Spleen (tissue), 11 donors: Measurements from ENCODE around the gene HMGA1. TPM values are rescaled to one million over a fixed set of nuclear protein-coding genes. Genes with fewer than 3 reads are reported as not detected.

ENCODE experiments used
- DNase-seq: peaks from one replicate; pipeline ENCODE4 v3.0.0-alpha.2; 2020
- H3K27ac ChIP-seq, 8 donors: fragments of 200-600 bp; sonication (generic) in 7 of 8; 1 replicate in 4 of 8; 2 replicates in 4 of 8; pipeline versions ENCODE4 v1.5.0 to v1.8.0; 2016 to 2021; ENCODE audit warnings: inconsistent platforms in 4 of 8, mild to moderate bottlenecking in 4 of 8, moderate library complexity in 1 of 8
- H3K27me3 ChIP-seq, 7 donors: fragments of 200-600 bp; sonication (generic) in 6 of 7; replicated peaks in 1 of 7; 1 replicate in 4 of 7; 2 replicates in 3 of 7; pipeline versions ENCODE4 v1.5.0 to v1.8.0; 2016 to 2021; ENCODE audit warnings: inconsistent platforms in 3 of 7, mild to moderate bottlenecking in 1 of 7
- H3K36me3 ChIP-seq, 6 donors: fragments of 200-600 bp; sonication (generic) in 5 of 6; 1 replicate in 4 of 6; 2 replicates in 2 of 6; pipeline versions ENCODE4 v1.5.0 to v1.8.0; 2016 to 2021; ENCODE audit warnings: inconsistent platforms in 2 of 6
- H3K4me1 ChIP-seq, 6 donors: fragments of 200-600 bp; sonication (generic) in 5 of 6; 1 replicate in 3 of 6; 2 replicates in 3 of 6; pipeline versions ENCODE4 v1.5.0 to v1.8.0; 2016 to 2021; ENCODE audit warnings: inconsistent platforms in 3 of 6
- H3K4me3 ChIP-seq, 8 donors: fragments of 200-600 bp; sonication (generic) in 7 of 8; 1 replicate in 4 of 8; 2 replicates in 4 of 8; pipeline versions ENCODE4 v1.5.0 to v1.8.0; 2016 to 2021; ENCODE audit warnings: inconsistent platforms in 4 of 8, mild to moderate bottlenecking in 4 of 8, moderate library complexity in 2 of 8
- H3K9me3 ChIP-seq, 8 donors: fragments of 200-600 bp; sonication (generic) in 7 of 8; 1 replicate in 4 of 8; 2 replicates in 4 of 8; pipeline versions ENCODE4 v1.5.0 to v1.8.0; 2016 to 2021; ENCODE audit warnings: inconsistent platforms in 4 of 8
- POLR2A ChIP-seq, 3 donors: fragments of 450-650 bp; IDR thresholded peaks; one replicate each; pipeline ENCODE4 v1.5.1; 2017; ENCODE audit warnings: antibody characterized with exemption in 3 of 3, mild to moderate bottlenecking in 1 of 3
- POLR2AphosphoS5 ChIP-seq, 3 donors: sonication (generic); formaldehyde crosslinking; IDR thresholded peaks; one replicate each; pipeline ENCODE4 v1.5.1; 2017; ENCODE audit warnings: antibody characterized with exemption in 3 of 3
- WGBS, 5 donors: extraction: QIAGEN DNeasy Blood & Tissue Kit in 3 of 5; methylation state at CpG; one replicate each; pipeline versions ENCODE4 v1.1.5 to v1.1.7; 2013 to 2018; 5-methylcytosine and 5-hydroxymethylcytosine counted together
- intact Hi-C: fragments of 100-400 bp; cut with DNase I; formaldehyde crosslinking; loops from one replicate; pipeline ENCODE4 v1.15.0; 2023; ENCODE audit warnings: low total_unique reads
- polyA plus RNA-seq, 3 donors: library from polyadenylated mRNA; stranded (reverse); fragments of 200-250 nt; gene quantifications; one replicate each; pipeline ENCODE4 v1.2.1, GENCODE V29; 2013
- total RNA-seq, 7 donors: library from RNA; depleted of rRNA in 3 of 7; stranded (reverse); fragments of >200 nt in 3 of 7; fragmentation: NEBNext Ultra II Directional in 4 of 7; extraction: Animal tissue kit (Norgen Biotek cat#: 25700) in 4 of 7; gene quantifications; one replicate each; pipeline versions ENCODE4 v1.1.0 to v1.2.1, GENCODE V29; 2016 to 2021
- TF ChIP-seq, protein P1 (sequence below), 11 experiments: fragments of 200-600 bp in 7 of 11; fragments of 450-650 bp in 4 of 11; sonication (generic) in 4 of 11; IDR thresholded peaks in 8 of 11; conservative IDR thresholded peaks in 3 of 11; 1 replicate in 7 of 11; 2 replicates in 4 of 11; pipeline versions ENCODE4 v1.4.0 to v1.8.0; 2016 to 2021; ENCODE audit warnings: antibody characterized with exemption in 11 of 11, inconsistent platforms in 4 of 11, mild to moderate bottlenecking in 1 of 11
- donor health status: healthy with polysubstance abuse.
- donor health status: DM: no; HTN: no; CAD: no; lungs with moderate emphysema.
- donor health status: DM: no; HTN: no; CAD: no.
- donor health status: Bipolar disorder and iron deficiency.
- donor health status: healthy.
- donor health status: DM: no; HTN: no; CAD: no.
- donor health status: DM: yes; HTN: yes; CAD: no.

HMGA1 gene
- total and polyA plus RNA-seq, 10 donors: 49.9 to 129 (median 79.6) TPM

DNA sequence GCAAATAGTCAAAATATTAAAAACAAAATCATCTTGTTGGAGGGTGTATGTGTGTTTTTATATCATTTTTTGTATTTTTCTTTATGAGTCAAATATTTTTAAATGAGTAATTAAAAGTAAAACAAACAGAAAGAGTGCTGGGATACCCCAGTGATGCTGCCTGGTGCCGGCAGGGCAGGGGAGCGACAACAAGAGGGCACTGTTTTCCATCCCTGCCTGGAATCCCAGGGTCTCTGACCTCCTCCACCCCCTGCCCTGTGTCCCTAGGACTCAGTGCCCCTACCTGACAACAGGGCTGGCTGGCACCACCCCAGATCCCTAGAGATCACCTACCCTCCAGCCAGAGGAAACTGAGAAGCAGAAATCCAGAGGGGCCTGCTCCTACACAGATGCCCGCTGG, 41.9 kb upstream of the HMGA1 start:
- 82 to 94% (median 89%) methylated on average over 3 of the region's 3 CpGs for WGBS, 5 donors
- H3K27ac ChIP-seq: no peak overlapping the region
- no peak overlapping the region for H3K4me3 ChIP-seq
- no peaks in the 10 kb centered on the region for H3K9me3 ChIP-seq
- peaks cover 0 to 6% (median 0%) of the 10 kb centered on the region in 7 donors for H3K27me3 ChIP-seq
- H3K36me3 ChIP-seq: no peaks in the 10 kb centered on the region
- DNase-seq: no peak
- intact Hi-C loops: loop anchor here (10.0 kb wide), 2 partner anchors 220 to 420 kb away; no protein-coding TSS in a partner anchor
- H3K4me1 ChIP-seq: peaks cover 7 to 24% (median 11%) of the 10 kb centered on the region in 6 donors
- TF ChIP-seq POLR2AphosphoS5 (IDR thresholded peaks at IDR 0.05) (no peak), POLR2A (IDR thresholded peaks at IDR 0.05) (no peak)
- TF ChIP-seq, protein P1, sequence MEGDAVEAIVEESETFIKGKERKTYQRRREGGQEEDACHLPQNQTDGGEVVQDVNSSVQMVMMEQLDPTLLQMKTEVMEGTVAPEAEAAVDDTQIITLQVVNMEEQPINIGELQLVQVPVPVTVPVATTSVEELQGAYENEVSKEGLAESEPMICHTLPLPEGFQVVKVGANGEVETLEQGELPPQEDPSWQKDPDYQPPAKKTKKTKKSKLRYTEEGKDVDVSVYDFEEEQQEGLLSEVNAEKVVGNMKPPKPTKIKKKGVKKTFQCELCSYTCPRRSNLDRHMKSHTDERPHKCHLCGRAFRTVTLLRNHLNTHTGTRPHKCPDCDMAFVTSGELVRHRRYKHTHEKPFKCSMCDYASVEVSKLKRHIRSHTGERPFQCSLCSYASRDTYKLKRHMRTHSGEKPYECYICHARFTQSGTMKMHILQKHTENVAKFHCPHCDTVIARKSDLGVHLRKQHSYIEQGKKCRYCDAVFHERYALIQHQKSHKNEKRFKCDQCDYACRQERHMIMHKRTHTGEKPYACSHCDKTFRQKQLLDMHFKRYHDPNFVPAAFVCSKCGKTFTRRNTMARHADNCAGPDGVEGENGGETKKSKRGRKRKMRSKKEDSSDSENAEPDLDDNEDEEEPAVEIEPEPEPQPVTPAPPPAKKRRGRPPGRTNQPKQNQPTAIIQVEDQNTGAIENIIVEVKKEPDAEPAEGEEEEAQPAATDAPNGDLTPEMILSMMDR (IDR thresholded peaks at IDR 0.05 in 8 of 11, conservative IDR thresholded peaks at IDR 0.05 in 3 of 11): no peak

DNA sequence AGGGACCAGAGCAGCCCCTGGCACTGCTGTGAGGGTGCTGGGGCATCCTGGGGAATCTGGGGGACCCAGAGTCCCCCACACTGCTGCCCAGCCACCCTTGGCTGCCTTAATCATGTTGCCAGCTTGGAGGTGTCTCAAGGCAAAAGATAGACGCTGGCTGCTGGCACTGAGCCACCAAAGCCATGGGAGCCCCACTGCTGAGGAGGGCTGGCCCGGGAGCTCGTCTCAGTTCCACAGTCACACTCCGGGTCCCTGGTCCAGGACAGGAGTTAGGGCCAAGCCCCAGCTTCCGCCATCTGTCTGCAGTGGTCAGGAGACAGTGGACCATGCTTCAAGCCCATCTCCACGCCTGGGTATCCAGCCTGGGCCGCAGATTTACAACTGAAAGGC, 41.0 kb upstream of the HMGA1 start:
- Histone ChIP-seq H3K27ac (no peak overlapping the region), H3K36me3 (no peaks in the 10 kb centered on the region), H3K4me3 (peak overlapping the region in 3 of 8 donors; percentile 57 to 81 (median 59)), H3K9me3 (no peaks in the 10 kb centered on the region), H3K4me1 (peaks cover 7 to 15% (median 11%) of the 10 kb centered on the region in 6 donors), H3K27me3 (peaks cover 0 to 6% (median 0%) of the 10 kb centered on the region in 7 donors)
- TF ChIP-seq POLR2AphosphoS5 (IDR thresholded peaks at IDR 0.05): no peak
- TF ChIP-seq, protein P1 (IDR thresholded peaks at IDR 0.05 in 8 of 11, conservative IDR thresholded peaks at IDR 0.05 in 3 of 11): no peak
- DNase-seq: no peak
- intact Hi-C loops: loop anchor here (10.0 kb wide), 2 partner anchors 219 to 419 kb away; no protein-coding TSS in a partner anchor
- whole genome bisulfite sequencing, 5 donors: 56 to 70% (median 67%) methylated on average over 6 to 7 of the region's 7 CpGs

DNA sequence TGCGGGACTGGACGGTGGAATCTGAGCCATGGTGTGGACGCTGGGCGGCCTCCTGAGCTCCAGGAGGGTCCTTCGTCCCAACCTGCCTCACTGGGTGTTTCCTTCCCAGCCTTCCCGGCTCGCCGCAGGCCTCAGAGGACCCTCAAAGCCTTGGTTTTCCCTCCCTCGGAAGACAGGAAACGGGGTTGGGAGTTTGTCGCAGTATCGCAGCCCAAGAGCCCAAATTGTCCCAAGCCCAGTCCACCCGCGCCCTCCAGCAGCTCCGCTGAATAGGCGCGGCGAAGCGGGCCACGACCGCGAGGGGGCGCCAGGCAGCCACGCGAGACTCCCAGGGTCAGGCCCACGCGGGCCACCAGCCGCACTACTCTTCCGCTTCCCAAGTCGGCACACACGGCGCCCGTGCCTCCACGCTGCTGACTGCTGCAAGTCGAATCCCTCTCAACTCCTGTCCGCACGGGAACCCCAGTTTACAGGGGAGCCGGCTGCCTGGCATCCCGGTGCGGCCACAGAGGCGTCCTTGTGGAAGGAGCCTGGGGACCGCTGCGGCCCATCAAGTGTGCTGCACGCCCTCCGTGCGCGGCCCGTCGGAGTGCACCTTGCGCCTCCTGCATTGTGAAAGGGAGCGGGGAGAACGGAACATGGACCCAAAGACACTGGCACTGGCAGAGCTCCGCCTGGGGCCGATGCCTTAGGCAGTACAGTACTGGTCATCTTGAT, 40.4 kb upstream of the HMGA1 start:
- Histone ChIP-seq H3K9me3 (no peaks in the 10 kb centered on the region), H3K27me3 (peaks cover 0 to 6% (median 0%) of the 10 kb centered on the region in 7 donors), H3K27ac (peak overlapping the region in 3 of 8 donors; percentile 57 to 61 (median 58)), H3K4me1 (peaks cover 7 to 13% (median 11%) of the 10 kb centered on the region in 6 donors), H3K4me3 (peak overlapping the region; percentile 35 to 81 (median 58)), H3K36me3 (no peaks in the 10 kb centered on the region)
- TF ChIP-seq POLR2A (IDR thresholded peaks at IDR 0.05): no peak
- TF ChIP-seq, protein P1 (IDR thresholded peaks at IDR 0.05 in 8 of 11, conservative IDR thresholded peaks at IDR 0.05 in 3 of 11): peak; percentile 95 to 99 (median 98)
- peak; percentile 73 to 89 (median 78) for TF ChIP-seq POLR2AphosphoS5 (IDR thresholded peaks at IDR 0.05)
- intact Hi-C loops: loop anchor here (10.0 kb wide), 2 partner anchors 219 to 419 kb away; no protein-coding TSS in a partner anchor
- DNase-seq: peak; percentile 99
- 4 to 35% (median 6%) methylated on average over 5 to 54 of the region's 54 CpGs for WGBS, 5 donors

DNA sequence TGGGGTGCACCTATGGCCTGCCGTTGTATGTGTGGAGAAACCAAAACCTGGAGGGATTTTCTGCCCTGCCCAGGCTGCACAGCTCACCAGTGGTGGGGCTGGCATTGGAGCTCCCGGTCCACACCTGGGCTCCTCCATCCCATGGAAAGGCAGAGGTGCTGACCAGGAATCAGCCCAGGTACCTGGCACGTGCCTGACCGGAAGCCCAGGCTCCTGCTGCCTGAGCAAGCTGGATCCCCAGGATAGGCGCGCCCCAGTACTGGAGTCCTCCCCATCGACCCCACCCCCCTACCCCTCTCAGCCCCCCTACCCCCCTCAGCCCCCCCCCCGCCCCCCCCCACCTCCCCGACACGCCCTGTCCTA, 39.9 kb upstream of the HMGA1 start:
- Histone ChIP-seq H3K4me3 (peak overlapping the region; percentile 35 to 81 (median 58)), H3K9me3 (no peaks in the 10 kb centered on the region), H3K36me3 (no peaks in the 10 kb centered on the region), H3K27me3 (peaks cover 0 to 6% (median 0%) of the 10 kb centered on the region in 7 donors), H3K4me1 (peaks cover 7 to 13% (median 11%) of the 10 kb centered on the region in 6 donors), H3K27ac (peak overlapping the region in 2 of 8 donors; percentile 57 to 58)
- WGBS, 5 donors: 69 to 100% (median 70%) methylated on average over 1 to 10 of the region's 10 CpGs
- intact Hi-C loops: loop anchor here (10.0 kb wide), 2 partner anchors 218 to 418 kb away; no protein-coding TSS in a partner anchor
- no peak for DNase-seq
- TF ChIP-seq POLR2A (IDR thresholded peaks at IDR 0.05): no peak
- TF ChIP-seq, protein P1 (IDR thresholded peaks at IDR 0.05 in 8 of 11, conservative IDR thresholded peaks at IDR 0.05 in 3 of 11): no peak
- no peak for TF ChIP-seq POLR2AphosphoS5 (IDR thresholded peaks at IDR 0.05)
